Adrenal gland (tissue), 5 donors: Measurements from ENCODE around the gene PAEP.

Experiments used
- POLR2A ChIP-seq, 2 donors: fragments of 450-650 bp; IDR thresholded peaks; one replicate each; pipeline ENCODE4 v1.6.1; 2017; ENCODE audit warnings: antibody characterized with exemption in 2 of 2, mild to moderate bottlenecking in 2 of 2, moderate library complexity in 1 of 2
- TF ChIP-seq, protein P1 (sequence below), 6 experiments: fragments of 450-650 bp in 4 of 6; fragments of 200-600 bp in 2 of 6; sonication (generic) in 1 of 6; IDR thresholded peaks; 1 replicate in 5 of 6; 2 replicates in 1 of 6; pipeline versions ENCODE4 v1.5.1 to v1.8.0; 2016 to 2021; ENCODE audit warnings: antibody characterized with exemption in 6 of 6, mild to moderate bottlenecking in 2 of 6, moderate library complexity in 1 of 6
- donor health status: DM: no; HTN: no; CAD: no.

DNA sequence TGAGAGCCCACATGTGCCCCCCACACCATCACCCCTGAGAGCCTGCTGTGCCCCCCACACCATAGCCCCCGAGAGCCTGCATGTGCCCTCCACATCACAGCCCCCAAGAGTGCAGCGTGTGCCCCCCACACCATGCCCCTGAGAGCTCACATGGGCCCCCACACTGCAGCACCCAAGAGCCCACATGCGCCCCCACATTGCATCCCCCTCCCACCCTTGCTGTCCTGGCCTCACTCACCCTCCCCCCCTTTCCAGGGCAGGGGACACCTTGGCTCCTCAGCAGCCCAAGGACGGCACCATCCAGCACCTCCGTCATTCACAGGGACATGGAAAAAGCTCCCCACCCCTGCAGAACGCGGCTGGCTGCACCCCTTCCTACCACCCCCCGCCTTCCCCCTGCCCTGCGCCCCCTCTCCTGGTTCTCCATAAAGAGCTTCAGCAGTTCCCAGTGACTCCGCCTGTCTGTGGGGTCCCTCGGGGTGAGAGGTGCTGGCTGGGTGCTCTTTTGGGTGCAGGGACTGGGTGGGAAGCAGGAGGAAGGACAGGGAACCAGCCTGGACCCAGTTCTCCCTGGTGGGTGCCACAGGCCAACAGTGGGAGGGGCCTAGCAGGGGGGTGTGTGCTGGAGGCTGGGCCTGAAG is 35.3 kb upstream of the PAEP start:
- no peak for TF ChIP-seq POLR2A (IDR thresholded peaks at IDR 0.05)
- TF ChIP-seq, protein P1, sequence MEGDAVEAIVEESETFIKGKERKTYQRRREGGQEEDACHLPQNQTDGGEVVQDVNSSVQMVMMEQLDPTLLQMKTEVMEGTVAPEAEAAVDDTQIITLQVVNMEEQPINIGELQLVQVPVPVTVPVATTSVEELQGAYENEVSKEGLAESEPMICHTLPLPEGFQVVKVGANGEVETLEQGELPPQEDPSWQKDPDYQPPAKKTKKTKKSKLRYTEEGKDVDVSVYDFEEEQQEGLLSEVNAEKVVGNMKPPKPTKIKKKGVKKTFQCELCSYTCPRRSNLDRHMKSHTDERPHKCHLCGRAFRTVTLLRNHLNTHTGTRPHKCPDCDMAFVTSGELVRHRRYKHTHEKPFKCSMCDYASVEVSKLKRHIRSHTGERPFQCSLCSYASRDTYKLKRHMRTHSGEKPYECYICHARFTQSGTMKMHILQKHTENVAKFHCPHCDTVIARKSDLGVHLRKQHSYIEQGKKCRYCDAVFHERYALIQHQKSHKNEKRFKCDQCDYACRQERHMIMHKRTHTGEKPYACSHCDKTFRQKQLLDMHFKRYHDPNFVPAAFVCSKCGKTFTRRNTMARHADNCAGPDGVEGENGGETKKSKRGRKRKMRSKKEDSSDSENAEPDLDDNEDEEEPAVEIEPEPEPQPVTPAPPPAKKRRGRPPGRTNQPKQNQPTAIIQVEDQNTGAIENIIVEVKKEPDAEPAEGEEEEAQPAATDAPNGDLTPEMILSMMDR (IDR thresholded peaks at IDR 0.05): no peak
